GM12873 (cell line): Measurements from ENCODE around the gene RERE.

ENCODE experiments used
- CTCF ChIP-seq: IDR thresholded peaks from 2 replicates; pipeline ENCODE4 v1.5.1; 2012; ENCODE audit warnings: low read depth, mild to moderate bottlenecking, moderate library complexity, low read length, control low read depth; ENCODE audit not compliant: insufficient read depth; ENCODE audit errors: missing control alignments

Gene RERE

GRCh38 chr1:8351693-8352470, 465.6 kb downstream of the RERE start:
- TF ChIP-seq CTCF = peak; percentile 76

- TF ChIP-seq CTCF = no peak
Measured at GRCh38 chr1:8350914-8351684, 466.3 kb downstream of the RERE start.

- TF ChIP-seq CTCF = no peak
Measured at GRCh38 chr1:8349961-8350360, 467.5 kb downstream of the RERE start.

- no peak for TF ChIP-seq CTCF
Measured at GRCh38 chr1:8349473-8349865, 468.0 kb downstream of the RERE start.

- TF ChIP-seq CTCF = peak; percentile 87
Measured at GRCh38 chr1:8348777-8349472, 468.5 kb downstream of the RERE start.

- TF ChIP-seq CTCF = no peak
Measured at GRCh38 chr1:8348047-8348776, 469.2 kb downstream of the RERE start.
